ENCODE results near the gene WDR72.
A peak's percentile ranks its signal among the peaks of the same experiment; 100 is the strongest.
"Not testable (repeated sequence)": the region's sequence is repeated elsewhere in the genome, so short reads cannot be mapped to it uniquely, and the experiment has no call there.

WDR72 gene

GRCh38 chr15:53759411-53759931, at the start of gene WDR72:
WDR72 (minus strand) TSS chr15:53759663; CDS start chr15:53733149, 26,514 bp downstream.
- DNase-seq (ENCODE audit: low spot score) = no peak

- DNase-seq (ENCODE audit: low spot score) = no peak
Measured at GRCh38 chr15:53808058-53808706, 48.7 kb upstream of the WDR72 start.

GRCh38 chr15:53807501-53807900, 48.0 kb upstream of the WDR72 start:
- no peak for DNase-seq (ENCODE audit: low spot score)

DNA sequence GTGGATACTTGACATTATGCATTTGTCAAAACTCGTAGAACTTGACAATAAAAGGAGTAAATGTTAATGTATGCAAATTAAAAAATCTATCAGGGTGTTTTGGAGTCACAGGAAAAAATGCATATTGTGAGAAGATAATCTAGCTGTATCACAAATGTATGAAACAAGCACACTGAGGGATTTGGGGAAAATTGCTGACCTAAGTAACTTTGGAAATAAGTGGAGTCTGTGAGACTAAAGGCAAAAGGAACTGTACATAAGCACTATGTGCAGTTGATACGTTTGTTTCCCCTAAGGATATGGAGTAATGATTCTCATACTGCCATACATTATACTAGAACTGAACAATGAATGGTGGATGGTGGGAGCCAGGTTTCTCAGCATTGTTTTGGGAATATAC, 43.2 kb upstream of the WDR72 start:
- no peak for DNase-seq (ENCODE audit: low spot score)

DNA sequence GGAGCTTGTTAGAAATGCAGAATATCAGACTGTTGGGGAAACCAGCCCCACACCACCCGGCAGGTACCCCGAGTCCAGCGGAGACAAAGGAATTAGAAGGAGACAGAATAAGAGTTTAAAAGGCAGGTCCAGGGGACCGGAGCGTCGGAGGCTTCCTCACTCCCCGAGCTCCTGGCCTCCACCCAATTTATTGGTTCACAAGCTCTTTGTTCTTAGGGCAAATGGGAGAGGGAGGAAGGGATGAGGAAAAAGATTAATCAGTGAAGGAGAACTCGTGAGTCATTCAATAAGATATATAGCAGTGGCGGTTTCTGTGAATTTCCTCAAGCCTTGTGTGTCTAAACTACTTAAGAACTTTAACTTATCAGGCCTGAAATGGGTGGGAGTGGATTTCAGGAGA, 32.1 kb upstream of the WDR72 start:
- no peak for DNase-seq (ENCODE audit: low spot score)

GRCh38 chr15:53789654-53790375, 30.4 kb upstream of the WDR72 start:
- no peak for DNase-seq (ENCODE audit: low spot score)

GRCh38 chr15:53786401-53786800, 26.9 kb upstream of the WDR72 start:
- no peak for DNase-seq (ENCODE audit: low spot score)

GRCh38 chr15:53785241-53785640, 25.8 kb upstream of the WDR72 start:
- not testable (repeated sequence) for DNase-seq (ENCODE audit: low spot score)

- no peak for DNase-seq (ENCODE audit: low spot score)
Measured at GRCh38 chr15:53762916-53763315, 3.5 kb upstream of the WDR72 start.

GRCh38 chr15:53758412-53758811, 1.1 kb downstream of the WDR72 start:
- no peak for DNase-seq (ENCODE audit: low spot score)

- no peak for DNase-seq (ENCODE audit: low spot score)
Measured at GRCh38 chr15:53757906-53758305, 1.6 kb downstream of the WDR72 start.

- no peak for DNase-seq (ENCODE audit: low spot score)
Measured at GRCh38 chr15:53753813-53754212, 5.7 kb downstream of the WDR72 start.

DNA sequence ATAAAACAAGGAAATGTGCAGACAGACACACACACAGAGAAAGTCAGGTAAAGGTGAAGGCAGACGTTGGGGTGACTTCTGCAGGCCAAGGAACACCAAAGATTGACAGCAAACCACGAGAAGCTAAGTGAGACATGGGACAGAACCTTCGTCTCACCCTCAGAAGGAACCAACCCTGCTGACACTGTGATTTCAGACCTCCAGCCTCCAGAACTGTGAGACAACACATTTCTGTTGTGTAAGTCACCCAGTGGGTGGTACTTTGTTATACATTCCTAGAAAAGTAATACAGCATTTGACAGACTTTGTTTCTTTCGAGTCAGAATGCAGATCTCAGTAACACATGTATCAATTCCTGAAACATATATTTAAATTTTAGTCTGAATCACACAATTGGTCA, 7.1 kb downstream of the WDR72 start:
- DNase-seq (ENCODE audit: low spot score) = no peak

GRCh38 chr15:53747501-53748068, 11.9 kb downstream of the WDR72 start:
- no peak for DNase-seq (ENCODE audit: low spot score)

DNA sequence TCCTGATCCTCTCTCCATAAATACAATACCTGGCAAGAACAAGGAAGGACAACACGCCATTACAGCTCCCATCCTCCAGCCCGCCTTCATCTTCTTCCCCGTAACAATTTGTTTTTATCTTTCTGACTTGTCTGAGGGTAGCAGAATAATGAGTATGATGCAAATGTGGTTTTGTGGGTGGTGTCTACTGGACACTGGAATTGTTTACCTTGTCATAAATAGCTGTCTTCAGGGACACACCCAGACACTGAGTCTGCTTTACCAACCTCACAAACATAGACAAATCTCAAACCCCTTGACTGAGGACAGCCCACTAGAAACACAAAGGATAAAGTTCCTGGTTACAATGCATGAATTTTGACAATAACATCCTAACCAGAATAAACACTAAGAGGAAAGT, 13.4 kb downstream of the WDR72 start:
- DNase-seq (ENCODE audit: low spot score) = no peak

GRCh38 chr15:53739651-53740050, 19.8 kb downstream of the WDR72 start:
- DNase-seq (ENCODE audit: low spot score) = no peak

- DNase-seq (ENCODE audit: low spot score) = no peak
Measured at GRCh38 chr15:53739187-53739586, 20.3 kb downstream of the WDR72 start.

- DNase-seq (ENCODE audit: low spot score) = no peak
Measured at GRCh38 chr15:53721334-53722087, 38.0 kb downstream of the WDR72 start.

GRCh38 chr15:53716909-53717876, 42.3 kb downstream of the WDR72 start:
- peak; percentile 1 for DNase-seq (ENCODE audit: low spot score)

DNA sequence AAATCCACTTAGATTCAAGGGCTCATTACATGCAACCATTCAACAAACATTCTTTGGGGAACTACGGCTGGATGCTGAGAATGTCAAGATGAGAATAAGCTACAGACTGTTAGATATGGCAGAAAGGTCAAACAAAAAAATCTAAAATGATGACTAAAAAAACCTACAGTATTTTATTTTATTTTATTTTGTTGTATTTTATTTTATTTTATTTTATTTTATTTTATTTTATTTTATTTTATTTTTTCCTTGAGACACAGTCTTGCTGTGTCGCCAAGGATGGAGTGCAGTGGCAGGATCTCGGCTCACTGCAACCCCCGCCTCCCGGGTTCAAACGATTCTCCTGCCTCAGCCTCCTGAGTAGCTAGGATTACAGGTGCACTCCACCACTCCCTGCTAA, 46.2 kb downstream of the WDR72 start:
- DNase-seq (ENCODE audit: low spot score) = no peak

DNA sequence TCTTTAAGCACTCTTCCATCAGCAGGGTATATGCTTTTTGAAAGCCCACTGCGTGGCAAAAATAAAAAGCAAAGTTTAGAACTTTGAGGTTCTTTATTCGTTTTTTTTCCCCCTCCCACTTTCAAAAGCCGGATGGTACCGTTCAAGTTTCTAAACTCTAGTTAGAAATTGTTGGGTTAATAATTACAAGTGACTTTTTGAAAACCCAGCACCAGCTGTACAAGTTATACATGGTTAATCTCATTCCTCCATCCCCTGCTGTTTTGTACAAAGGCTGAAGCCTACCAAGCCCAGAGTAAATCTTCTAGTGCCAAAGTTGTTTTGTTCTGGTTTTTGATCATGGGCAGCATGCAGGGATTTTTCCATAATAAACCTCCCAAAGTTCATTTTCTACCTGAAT, 48.6 kb downstream of the WDR72 start:
- no peak for DNase-seq (ENCODE audit: low spot score)

Measured in activated CD4-positive, alpha-beta T cell treated with anti-CD3 and anti-CD28 coated beads, Interleukin-2, Interleukin-4, amounts not matched to agents 100 ng/mL and 50 ng/mL, durations not matched to agents 16 hours and 8 hours (primary cell).